ENCODE measurements around the gene WDR64. TPM values are rescaled to one million over a fixed set of nuclear protein-coding genes. Genes with fewer than 3 reads are reported as not detected.
"Not testable (repeated sequence)": the region's sequence is repeated elsewhere in the genome, so short reads cannot be mapped to it uniquely, and the experiment has no call there.

WDR64 gene
- total RNA-seq, 5 donors from 2014 or later (not counting 1 experiment from before 2014, with no cell fraction given): 0.13 to 0.48 (median 0.26) TPM; not detected in 1

DNA sequence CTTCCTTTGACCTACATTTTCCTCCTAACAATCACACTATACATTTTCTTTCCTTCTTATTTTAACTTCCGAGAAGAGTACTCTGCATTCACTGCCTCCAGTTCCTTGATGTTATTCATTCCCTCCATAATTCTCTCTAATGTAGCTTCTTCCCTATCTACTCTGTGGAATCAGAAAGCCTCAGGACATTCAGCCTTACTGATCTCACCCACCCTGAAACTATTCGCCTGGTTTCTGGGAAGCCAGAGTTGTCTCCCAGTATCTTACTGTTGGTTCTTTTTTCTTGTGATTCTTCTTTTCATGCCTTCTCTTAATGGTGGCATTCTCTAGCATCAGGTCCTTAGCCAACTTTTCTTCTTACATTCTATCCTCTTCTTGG, 45.5 kb downstream of the WDR64 start:
- H3K4me1 Mint-ChIP-seq: no peaks in the 10 kb centered on the region
- H3K27ac ChIP-seq (ENCODE audit: low read length): no peak overlapping the region
- WGBS (ENCODE audit: insufficient coverage): 96% methylated on average over 2 of the region's 2 CpGs
- ATAC-seq (replicated peaks in 1 of 4) (no peak), DNase-seq (no peak)
- H3K9me3 ChIP-seq: no peaks in the 10 kb centered on the region
- no peaks in the 10 kb centered on the region for H3K36me3 Mint-ChIP-seq
- H3K36me3 ChIP-seq (ENCODE audit: control insufficient read depth in 2 of 2, extremely low read depth in 1 of 2, insufficient read depth in 1 of 2, low read length in 1 of 2): no peaks in the 10 kb centered on the region
- no peak overlapping the region for H3K4me3 ChIP-seq (ENCODE audit: control insufficient read depth in 1 of 2, extremely low read depth in 1 of 2, low read length in 1 of 2)
- no peaks in the 10 kb centered on the region for H3K27me3 Mint-ChIP-seq
- H3K4me3 Mint-ChIP-seq: no peak overlapping the region
- ChIA-PET POLR2A (no interaction called here), CTCF (no interaction called here)
- no peaks in the 10 kb centered on the region for H3K4me1 ChIP-seq (ENCODE audit: control insufficient read depth in 1 of 2, extremely low read depth in 1 of 2, insufficient read depth in 2 of 2, low read length in 2 of 2)
- no peaks in the 10 kb centered on the region for H3K9me3 Mint-ChIP-seq
- no peak overlapping the region for H3K27ac Mint-ChIP-seq
- H3K27me3 ChIP-seq (replicated peaks in 1 of 2; ENCODE audit: control insufficient read depth in 2 of 2, extremely low read depth in 1 of 2, insufficient read depth in 2 of 2, low read length in 1 of 2): no peaks in the 10 kb centered on the region

DNA sequence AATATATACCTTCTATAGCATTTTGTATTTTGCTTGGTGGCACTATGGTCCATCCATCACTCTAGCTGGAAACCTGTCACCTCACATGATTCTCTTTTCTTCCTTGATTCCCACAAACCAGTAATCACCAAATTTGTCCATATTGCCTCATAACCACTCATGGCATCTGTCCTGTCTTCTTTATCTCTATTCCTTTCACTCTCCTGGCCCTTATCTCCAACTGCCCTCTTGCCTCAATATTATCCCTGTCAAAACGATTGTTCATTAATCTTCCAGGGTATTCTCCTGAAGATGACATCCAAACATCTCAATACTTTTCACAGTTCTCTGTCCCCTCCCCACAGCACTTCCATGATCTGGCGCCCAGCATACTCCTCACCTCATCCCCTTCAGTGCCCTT, 46.1 kb downstream of the WDR64 start:
- POLR2A ChIA-PET: no interaction called here
- no peaks in the 10 kb centered on the region for H3K4me1 Mint-ChIP-seq
- 77% methylated on average over 2 of the region's 2 CpGs for WGBS (ENCODE audit: insufficient coverage)

DNA sequence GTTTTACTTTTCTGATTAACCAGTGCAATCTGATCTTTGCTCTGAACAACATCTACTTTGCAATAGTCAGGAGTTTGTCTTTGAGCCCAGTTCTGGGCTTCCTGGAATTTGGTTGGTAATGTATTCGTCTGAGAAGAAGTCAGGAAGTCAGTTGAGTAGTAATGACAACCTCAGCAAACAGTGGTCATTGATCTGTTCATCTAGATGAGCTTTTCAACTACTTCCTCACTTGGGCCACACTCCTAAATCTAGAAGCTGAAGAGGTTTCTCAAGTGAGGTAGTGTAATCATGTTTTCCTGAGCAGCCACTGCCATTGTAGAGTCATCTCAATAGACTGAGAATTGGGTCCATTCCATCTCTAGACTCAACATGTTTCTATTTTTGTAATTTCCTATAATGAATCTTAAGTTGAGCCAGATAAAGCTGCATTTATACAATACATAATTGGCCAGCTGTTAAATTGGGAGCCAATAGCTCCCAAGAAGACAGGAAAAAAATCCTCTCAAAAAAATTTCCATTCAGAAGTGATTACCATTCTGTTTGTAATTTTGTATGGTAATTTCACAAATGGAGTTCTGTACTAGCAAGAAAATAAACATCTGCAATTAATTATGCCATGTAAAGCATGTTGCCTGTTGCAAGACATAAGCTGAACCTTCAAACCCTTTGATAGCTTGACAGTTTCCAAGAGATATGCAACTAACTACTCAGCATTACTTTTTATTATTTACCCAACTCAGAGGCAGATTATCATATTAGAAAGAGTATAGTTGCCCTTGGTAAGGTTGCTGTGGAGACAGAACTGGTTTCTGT, 49.6 kb downstream of the WDR64 start:
- Mint-ChIP-seq H3K36me3 (no peaks in the 10 kb centered on the region), H3K9me3 (peaks cover 0 to 5% (median 0%) of the 10 kb centered on the region in 3 donors), H3K4me1 (peaks cover 2 to 9% (median 6%) of the 10 kb centered on the region in 3 donors), H3K27ac (no peak overlapping the region), H3K4me3 (no peak overlapping the region), H3K27me3 (no peaks in the 10 kb centered on the region)
- Histone ChIP-seq H3K27ac (ENCODE audit: low read length) (no peak overlapping the region), H3K36me3 (ENCODE audit: control insufficient read depth in 2 of 2, extremely low read depth in 1 of 2, insufficient read depth in 1 of 2, low read length in 1 of 2) (no peaks in the 10 kb centered on the region), H3K27me3 (replicated peaks in 1 of 2; ENCODE audit: control insufficient read depth in 2 of 2, extremely low read depth in 1 of 2, insufficient read depth in 2 of 2, low read length in 1 of 2) (no peaks in the 10 kb centered on the region), H3K9me3 (no peaks in the 10 kb centered on the region), H3K4me3 (ENCODE audit: control insufficient read depth in 1 of 2, extremely low read depth in 1 of 2, low read length in 1 of 2) (no peak overlapping the region), H3K4me1 (ENCODE audit: control insufficient read depth in 1 of 2, extremely low read depth in 1 of 2, insufficient read depth in 2 of 2, low read length in 2 of 2) (peaks cover 3 to 6% of the 10 kb centered on the region in 2 experiments)
- ChIA-PET POLR2A (no interaction called here), CTCF (no interaction called here)
- ATAC-seq (replicated peaks in 1 of 4): no peak
- WGBS (ENCODE audit: insufficient coverage): no CpG with 5 or more reads among the region's 1 CpG
- no peak for DNase-seq

More for the DNA sequence above, 46.1 kb downstream of the WDR64 start:
- no peaks in the 10 kb centered on the region for H3K27me3 Mint-ChIP-seq
- H3K4me3 ChIP-seq (ENCODE audit: control insufficient read depth in 1 of 2, extremely low read depth in 1 of 2, low read length in 1 of 2): no peak overlapping the region
- H3K27me3 ChIP-seq (replicated peaks in 1 of 2; ENCODE audit: control insufficient read depth in 2 of 2, extremely low read depth in 1 of 2, insufficient read depth in 2 of 2, low read length in 1 of 2): no peaks in the 10 kb centered on the region
- no peak for ATAC-seq (replicated peaks in 1 of 4)
- no peaks in the 10 kb centered on the region for H3K9me3 ChIP-seq
- no peaks in the 10 kb centered on the region for H3K9me3 Mint-ChIP-seq
- H3K36me3 Mint-ChIP-seq: no peaks in the 10 kb centered on the region
- DNase-seq: no peak
- H3K27ac Mint-ChIP-seq: no peak overlapping the region
- H3K4me1 ChIP-seq (ENCODE audit: control insufficient read depth in 1 of 2, extremely low read depth in 1 of 2, insufficient read depth in 2 of 2, low read length in 2 of 2): no peaks in the 10 kb centered on the region
- no peak overlapping the region for H3K27ac ChIP-seq (ENCODE audit: low read length)
- H3K36me3 ChIP-seq (ENCODE audit: control insufficient read depth in 2 of 2, extremely low read depth in 1 of 2, insufficient read depth in 1 of 2, low read length in 1 of 2): no peaks in the 10 kb centered on the region
- CTCF ChIA-PET: no interaction called here
- H3K4me3 Mint-ChIP-seq: no peak overlapping the region

DNA sequence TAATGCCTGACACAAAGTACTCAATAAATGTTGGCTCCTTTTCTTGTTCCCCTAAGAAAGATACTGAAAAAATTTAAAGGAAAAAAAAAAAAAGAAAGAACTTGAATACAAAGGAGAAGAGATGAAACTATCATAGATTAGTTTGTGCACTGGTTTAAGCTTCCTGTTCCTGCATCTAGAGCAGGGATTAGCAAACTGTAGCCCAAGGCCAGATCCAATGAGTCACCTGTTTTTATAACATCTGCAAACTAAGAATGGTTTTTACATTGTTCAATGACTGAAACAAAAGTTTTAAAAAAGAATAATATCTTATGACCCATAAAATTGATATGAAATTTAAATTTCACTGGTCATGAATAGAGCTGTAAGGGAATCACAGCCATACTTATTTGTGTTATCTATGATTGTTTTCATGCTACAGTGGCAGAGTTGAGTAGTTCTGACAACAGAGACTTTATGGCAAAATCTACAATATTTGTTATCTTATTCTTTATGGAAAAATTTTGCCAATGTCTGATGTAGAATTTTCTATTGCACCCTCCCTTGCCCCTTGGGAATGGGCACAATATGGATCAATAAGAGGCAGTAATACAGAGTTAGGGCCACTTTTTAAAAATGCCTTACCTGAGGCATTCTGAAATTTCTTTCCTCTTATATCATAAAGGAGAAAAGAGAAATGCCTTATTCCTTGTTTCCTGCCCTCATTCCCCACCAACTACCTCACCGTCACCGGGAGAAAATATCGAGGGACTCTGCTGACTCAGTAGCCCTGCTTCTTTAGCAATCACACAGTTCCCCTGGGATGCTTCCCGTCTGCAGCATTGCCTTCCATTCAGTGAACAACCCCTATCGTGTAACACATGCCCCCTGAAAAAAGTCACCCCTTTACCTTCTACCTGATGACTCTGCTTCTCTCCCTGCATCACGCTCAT, 50.6 kb downstream of the WDR64 start:
- Histone ChIP-seq H3K27me3 (replicated peaks in 1 of 2; ENCODE audit: control insufficient read depth in 2 of 2, extremely low read depth in 1 of 2, insufficient read depth in 2 of 2, low read length in 1 of 2) (no peaks in the 10 kb centered on the region), H3K27ac (ENCODE audit: low read length) (no peak overlapping the region), H3K4me1 (ENCODE audit: control insufficient read depth in 1 of 2, extremely low read depth in 1 of 2, insufficient read depth in 2 of 2, low read length in 2 of 2) (peaks cover 9 to 14% of the 10 kb centered on the region in 2 experiments), H3K9me3 (no peaks in the 10 kb centered on the region), H3K36me3 (ENCODE audit: control insufficient read depth in 2 of 2, extremely low read depth in 1 of 2, insufficient read depth in 1 of 2, low read length in 1 of 2) (no peaks in the 10 kb centered on the region), H3K4me3 (ENCODE audit: control insufficient read depth in 1 of 2, extremely low read depth in 1 of 2, low read length in 1 of 2) (no peak overlapping the region)
- ChIA-PET POLR2A (interaction anchor here in 1 of 2 donors (0.7 kb wide), 1 partner anchor 60 kb away, joined by 4 read pairs; no protein-coding TSS in a partner anchor), CTCF (no interaction called here)
- WGBS (ENCODE audit: insufficient coverage): 82% methylated on average over 2 of the region's 6 CpGs
- H3K4me1 Mint-ChIP-seq: peaks cover 12 to 18% (median 16%) of the 10 kb centered on the region in 3 donors
- H3K27ac Mint-ChIP-seq: no peak overlapping the region
- ATAC-seq (replicated peaks in 1 of 4): no peak
- H3K27me3 Mint-ChIP-seq: no peaks in the 10 kb centered on the region
- no peak overlapping the region for H3K4me3 Mint-ChIP-seq
- H3K9me3 Mint-ChIP-seq: peaks cover 0 to 5% (median 0%) of the 10 kb centered on the region in 3 donors
- no peak for DNase-seq
- H3K36me3 Mint-ChIP-seq: no peaks in the 10 kb centered on the region

GRCh38 chr1:241703739-241704138, 51.7 kb downstream of the WDR64 start:
- H3K27ac Mint-ChIP-seq; CTCF ChIA-PET; POLR2A ChIA-PET; H3K9me3 ChIP-seq; H3K27ac ChIP-seq (ENCODE audit: low read length); H3K27me3 ChIP-seq (replicated peaks in 1 of 2; ENCODE audit: control insufficient read depth in 2 of 2, extremely low read depth in 1 of 2, insufficient read depth in 2 of 2, low read length in 1 of 2); H3K9me3 Mint-ChIP-seq; ATAC-seq (replicated peaks in 1 of 4); H3K36me3 ChIP-seq (ENCODE audit: control insufficient read depth in 2 of 2, extremely low read depth in 1 of 2, insufficient read depth in 1 of 2, low read length in 1 of 2); H3K36me3 Mint-ChIP-seq; DNase-seq; H3K4me3 ChIP-seq (ENCODE audit: control insufficient read depth in 1 of 2, extremely low read depth in 1 of 2, low read length in 1 of 2); H3K27me3 Mint-ChIP-seq; H3K4me3 Mint-ChIP-seq: not testable (repeated sequence)
- H3K4me1 Mint-ChIP-seq: peaks cover 15 to 21% (median 19%) of the 10 kb centered on the region in 3 donors
- peaks cover 9 to 14% of the 10 kb centered on the region in 2 experiments for H3K4me1 ChIP-seq (ENCODE audit: control insufficient read depth in 1 of 2, extremely low read depth in 1 of 2, insufficient read depth in 2 of 2, low read length in 2 of 2)
- WGBS (ENCODE audit: insufficient coverage): no CpG with 5 or more reads among the region's 4 CpGs

DNA sequence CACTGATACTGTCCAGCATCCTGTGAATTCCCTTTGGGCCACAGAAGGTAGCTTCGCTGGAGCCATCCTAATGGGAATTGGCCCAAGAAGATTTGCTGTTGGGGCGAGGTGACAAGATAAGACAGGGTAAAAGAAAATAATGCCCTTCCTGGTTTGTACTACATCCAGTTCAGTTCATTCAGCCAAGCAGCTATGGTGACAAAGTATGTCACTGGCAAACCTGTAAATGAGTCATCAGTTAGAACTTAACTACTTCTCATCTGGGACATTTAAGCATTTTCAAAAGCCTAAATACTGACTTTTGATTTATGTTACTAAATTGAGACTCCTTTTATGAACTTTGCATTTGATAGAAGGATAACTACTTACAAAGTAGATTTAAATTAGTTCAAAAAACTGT, 54.2 kb downstream of the WDR64 start:
- Mint-ChIP-seq H3K9me3 (peaks cover 0 to 5% (median 0%) of the 10 kb centered on the region in 3 donors), H3K27me3 (no peaks in the 10 kb centered on the region), H3K4me3 (no peak overlapping the region), H3K4me1 (peaks cover 19 to 21% (median 21%) of the 10 kb centered on the region in 3 donors), H3K36me3 (no peaks in the 10 kb centered on the region), H3K27ac (peak overlapping the region in 1 of 2 donors; percentile 12)
- 83% methylated on average over 1 of the region's 2 CpGs for WGBS (ENCODE audit: insufficient coverage)
- Histone ChIP-seq H3K27ac (ENCODE audit: low read length) (no peak overlapping the region), H3K9me3 (no peaks in the 10 kb centered on the region), H3K27me3 (replicated peaks in 1 of 2; ENCODE audit: control insufficient read depth in 2 of 2, extremely low read depth in 1 of 2, insufficient read depth in 2 of 2, low read length in 1 of 2) (no peaks in the 10 kb centered on the region), H3K4me1 (ENCODE audit: control insufficient read depth in 1 of 2, extremely low read depth in 1 of 2, insufficient read depth in 2 of 2, low read length in 2 of 2) (peaks cover 9 to 14% of the 10 kb centered on the region in 2 experiments), H3K4me3 (ENCODE audit: control insufficient read depth in 1 of 2, extremely low read depth in 1 of 2, low read length in 1 of 2) (no peak overlapping the region), H3K36me3 (ENCODE audit: control insufficient read depth in 2 of 2, extremely low read depth in 1 of 2, insufficient read depth in 1 of 2, low read length in 1 of 2) (no peaks in the 10 kb centered on the region)
- ChIA-PET CTCF (interaction anchor here in 1 of 2 donors (0.6 kb wide), 1 partner anchor 48 kb away, joined by 7 read pairs; no protein-coding TSS in a partner anchor), POLR2A (interaction anchor here in 1 of 2 donors (0.6 kb wide), 1 partner anchor 187 kb away, joined by 3 read pairs; no protein-coding TSS in a partner anchor)
- ATAC-seq (replicated peaks in 1 of 4) (peak; percentile 37 to 59 (median 44)), DNase-seq (peak in 1 of 35 experiments; percentile 10)

Measured in T-cell (primary cell).